ENCODE measurements around the gene MAGOH.

MAGOH gene

GRCh38 chr1:53265581-53265980, 27.3 kb upstream of the MAGOH start:
- Histone ChIP-seq H3K9me3 (ENCODE audit: insufficient read depth, low read length, severe bottlenecking) (no peaks in the 10 kb centered on the region), H3K27me3 (ENCODE audit: insufficient read depth, low read length, poor library complexity) (no peaks in the 10 kb centered on the region), H3K4me1 (ENCODE audit: insufficient read depth, low read length) (no peaks in the 10 kb centered on the region), H3K4me3 (ENCODE audit: low read depth in 1 of 2, low read length in 2 of 2) (no peak overlapping the region), H3K4me2 (ENCODE audit: insufficient read depth, low read length) (no peak overlapping the region), H3K27ac (ENCODE audit: low read length) (no peak overlapping the region), H3K36me3 (ENCODE audit: insufficient read depth, low read length) (peaks cover 97% of the 10 kb centered on the region), H3K9ac (ENCODE audit: low read depth, low read length) (no peak overlapping the region), H3K79me2 (ENCODE audit: insufficient read depth, low read length) (no peaks in the 10 kb centered on the region), H4K20me1 (ENCODE audit: insufficient read depth, low read length) (peaks cover 17% of the 10 kb centered on the region; the same call in 1 of the 2 replicates), H2AFZ (ENCODE audit: low read depth, low read length) (no peak overlapping the region)
- ATAC-seq (ENCODE audit: insufficient read depth, low read depth) (no peak), DNase-seq (no peak)
- no peak for TF ChIP-seq EZH2 (IDR thresholded peaks at IDR 0.05; ENCODE audit: borderline replicate concordance, low read depth, low read length, severe bottlenecking)
- TF ChIP-seq, protein P1, sequence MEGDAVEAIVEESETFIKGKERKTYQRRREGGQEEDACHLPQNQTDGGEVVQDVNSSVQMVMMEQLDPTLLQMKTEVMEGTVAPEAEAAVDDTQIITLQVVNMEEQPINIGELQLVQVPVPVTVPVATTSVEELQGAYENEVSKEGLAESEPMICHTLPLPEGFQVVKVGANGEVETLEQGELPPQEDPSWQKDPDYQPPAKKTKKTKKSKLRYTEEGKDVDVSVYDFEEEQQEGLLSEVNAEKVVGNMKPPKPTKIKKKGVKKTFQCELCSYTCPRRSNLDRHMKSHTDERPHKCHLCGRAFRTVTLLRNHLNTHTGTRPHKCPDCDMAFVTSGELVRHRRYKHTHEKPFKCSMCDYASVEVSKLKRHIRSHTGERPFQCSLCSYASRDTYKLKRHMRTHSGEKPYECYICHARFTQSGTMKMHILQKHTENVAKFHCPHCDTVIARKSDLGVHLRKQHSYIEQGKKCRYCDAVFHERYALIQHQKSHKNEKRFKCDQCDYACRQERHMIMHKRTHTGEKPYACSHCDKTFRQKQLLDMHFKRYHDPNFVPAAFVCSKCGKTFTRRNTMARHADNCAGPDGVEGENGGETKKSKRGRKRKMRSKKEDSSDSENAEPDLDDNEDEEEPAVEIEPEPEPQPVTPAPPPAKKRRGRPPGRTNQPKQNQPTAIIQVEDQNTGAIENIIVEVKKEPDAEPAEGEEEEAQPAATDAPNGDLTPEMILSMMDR (IDR thresholded peaks at IDR 0.05; ENCODE audit: borderline replicate concordance, extremely low read depth, low read length, poor library complexity, severe bottlenecking), result no peak

- Histone ChIP-seq H3K4me1 (ENCODE audit: insufficient read depth, low read length) (no peaks in the 10 kb centered on the region), H3K36me3 (ENCODE audit: insufficient read depth, low read length) (peaks cover 99% of the 10 kb centered on the region), H2AFZ (ENCODE audit: low read depth, low read length) (no peak overlapping the region)
These were observed 25.7 kb upstream of the MAGOH start for GRCh38 chr1:53264048-53264447.

DNA sequence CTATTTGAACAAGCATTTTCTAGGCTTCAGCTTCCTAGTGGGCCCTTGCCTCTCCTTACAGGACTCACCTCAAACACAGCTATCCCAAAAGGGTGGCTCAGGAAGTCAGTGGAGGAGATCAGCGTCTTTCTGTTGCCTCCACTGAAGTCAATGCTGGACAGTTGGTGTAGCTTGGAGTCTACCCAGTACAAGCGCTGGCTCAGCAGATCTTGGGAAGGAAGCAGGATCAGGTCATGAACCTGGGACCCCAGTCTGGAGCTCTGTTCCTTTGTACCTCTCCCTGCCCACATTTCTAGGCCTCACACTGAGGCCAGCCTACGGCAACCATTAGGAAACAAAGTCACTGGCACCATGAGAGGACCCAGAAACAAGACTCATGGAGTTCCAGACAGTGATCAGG, 23.7 kb upstream of the MAGOH start:
- H3K36me3 ChIP-seq (ENCODE audit: insufficient read depth, low read length), result peaks cover 98% of the 10 kb centered on the region
- H3K4me1 ChIP-seq (ENCODE audit: insufficient read depth, low read length), result no peaks in the 10 kb centered on the region
- TF ChIP-seq, protein P1 (IDR thresholded peaks at IDR 0.05; ENCODE audit: borderline replicate concordance, extremely low read depth, low read length, poor library complexity, severe bottlenecking), result no peak
- TF ChIP-seq EZH2 (IDR thresholded peaks at IDR 0.05; ENCODE audit: borderline replicate concordance, low read depth, low read length, severe bottlenecking), result no peak
- H2AFZ ChIP-seq (ENCODE audit: low read depth, low read length), result no peak overlapping the region
- no peaks in the 10 kb centered on the region for H3K27me3 ChIP-seq (ENCODE audit: insufficient read depth, low read length, poor library complexity)
- no peak overlapping the region for H3K9ac ChIP-seq (ENCODE audit: low read depth, low read length)
- ATAC-seq (ENCODE audit: insufficient read depth, low read depth) (no peak), DNase-seq (no peak)
- H3K4me3 ChIP-seq (ENCODE audit: low read depth in 1 of 2, low read length in 2 of 2), result no peak overlapping the region
- no peaks in the 10 kb centered on the region for H3K79me2 ChIP-seq (ENCODE audit: insufficient read depth, low read length)
- H3K27ac ChIP-seq (ENCODE audit: low read length), result no peak overlapping the region
- peaks cover 16% of the 10 kb centered on the region; the same call in 1 of the 2 replicates for H4K20me1 ChIP-seq (ENCODE audit: insufficient read depth, low read length)
- no peaks in the 10 kb centered on the region for H3K9me3 ChIP-seq (ENCODE audit: insufficient read depth, low read length, severe bottlenecking)
- H3K4me2 ChIP-seq (ENCODE audit: insufficient read depth, low read length), result no peak overlapping the region

More at GRCh38 chr1:53264048-53264447, 25.7 kb upstream of the MAGOH start:
- H4K20me1 ChIP-seq (ENCODE audit: insufficient read depth, low read length), result peaks cover 17% of the 10 kb centered on the region; the same call in 1 of the 2 replicates
- no peak for ATAC-seq (ENCODE audit: insufficient read depth, low read depth)
- no peak overlapping the region for H3K4me2 ChIP-seq (ENCODE audit: insufficient read depth, low read length)
- no peak overlapping the region for H3K9ac ChIP-seq (ENCODE audit: low read depth, low read length)
- TF ChIP-seq EZH2 (IDR thresholded peaks at IDR 0.05; ENCODE audit: borderline replicate concordance, low read depth, low read length, severe bottlenecking), result no peak
- TF ChIP-seq, protein P1 (IDR thresholded peaks at IDR 0.05; ENCODE audit: borderline replicate concordance, extremely low read depth, low read length, poor library complexity, severe bottlenecking), result no peak
- DNase-seq, result no peak
- no peak overlapping the region for H3K4me3 ChIP-seq (ENCODE audit: low read depth in 1 of 2, low read length in 2 of 2)
- H3K27me3 ChIP-seq (ENCODE audit: insufficient read depth, low read length, poor library complexity), result no peaks in the 10 kb centered on the region
- no peaks in the 10 kb centered on the region for H3K79me2 ChIP-seq (ENCODE audit: insufficient read depth, low read length)
- no peaks in the 10 kb centered on the region for H3K9me3 ChIP-seq (ENCODE audit: insufficient read depth, low read length, severe bottlenecking)
- no peak overlapping the region for H3K27ac ChIP-seq (ENCODE audit: low read length)

Data from DND-41 (cell line).